GM18858 (cell line): ENCODE data around the gene KIRREL3.
"Not testable (repeated sequence)": the region's sequence is repeated elsewhere in the genome, so short reads cannot be mapped to it uniquely, and the experiment has no call there.

Source experiments
- ATAC-seq: cut with Tn5 transposase; IDR thresholded peaks from one replicate; pipeline ENCODE4 v1.9.1; 2021; ENCODE audit not compliant: unreplicated experiment

Gene KIRREL3

DNA sequence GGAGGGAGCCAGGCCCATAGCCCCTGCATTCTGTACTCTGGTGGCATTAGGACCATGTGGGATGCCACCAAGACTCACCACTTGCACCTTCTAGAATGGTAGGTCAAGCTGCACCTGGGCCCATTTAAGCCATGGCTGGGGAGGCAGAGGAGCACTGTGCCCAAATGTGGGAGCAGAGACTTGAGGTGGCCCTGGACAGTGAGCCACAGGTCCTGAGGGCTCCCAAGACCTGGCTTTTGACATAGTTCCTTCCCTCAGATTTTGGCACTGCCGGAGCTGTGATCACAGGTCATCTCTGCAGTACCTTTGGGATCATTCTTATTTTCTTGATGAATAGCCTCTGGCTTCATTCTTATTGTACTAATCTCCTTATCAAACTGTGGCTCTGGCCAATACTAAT, 601.8 kb downstream of the KIRREL3 start:
- ATAC-seq: no peak

DNA sequence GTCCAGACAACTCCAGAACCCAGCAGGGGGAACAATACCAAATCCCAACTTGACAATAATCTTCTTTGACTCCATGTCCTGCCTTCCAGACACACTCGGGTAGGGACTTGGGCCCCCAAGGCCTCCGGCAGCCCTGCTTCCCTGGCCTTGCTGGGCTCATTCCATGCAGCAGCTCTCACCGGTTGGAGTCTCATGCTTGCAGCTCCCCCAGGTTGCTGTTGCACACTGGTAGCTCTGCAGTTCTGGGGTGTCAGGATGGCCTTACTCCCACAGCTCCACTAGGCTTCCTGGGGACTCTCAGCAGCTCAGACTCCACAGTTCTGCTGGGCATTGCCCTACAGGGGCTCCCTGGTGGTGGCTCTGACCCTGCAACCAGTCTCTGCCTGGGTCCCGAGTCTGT, 602.3 kb downstream of the KIRREL3 start:
- ATAC-seq: no peak

DNA sequence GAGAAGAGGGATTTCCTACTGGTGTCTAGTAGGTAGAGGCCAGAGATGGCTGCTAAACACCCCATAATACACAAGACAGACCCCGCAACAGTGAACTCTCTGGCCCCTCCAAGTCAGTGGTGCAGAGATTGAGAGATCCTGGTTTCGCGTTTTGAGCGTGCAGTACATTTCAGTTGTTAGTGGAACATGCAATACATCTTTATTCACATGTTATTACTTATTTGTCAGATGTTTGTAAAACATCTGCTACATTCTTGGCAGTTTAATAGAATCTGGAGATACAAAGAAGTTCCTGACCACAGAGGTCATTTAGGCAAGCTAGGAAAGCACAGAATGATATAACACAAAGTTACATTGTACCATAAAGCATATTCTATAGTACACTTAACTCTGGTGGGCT, 603.6 kb downstream of the KIRREL3 start:
- ATAC-seq: no peak

DNA sequence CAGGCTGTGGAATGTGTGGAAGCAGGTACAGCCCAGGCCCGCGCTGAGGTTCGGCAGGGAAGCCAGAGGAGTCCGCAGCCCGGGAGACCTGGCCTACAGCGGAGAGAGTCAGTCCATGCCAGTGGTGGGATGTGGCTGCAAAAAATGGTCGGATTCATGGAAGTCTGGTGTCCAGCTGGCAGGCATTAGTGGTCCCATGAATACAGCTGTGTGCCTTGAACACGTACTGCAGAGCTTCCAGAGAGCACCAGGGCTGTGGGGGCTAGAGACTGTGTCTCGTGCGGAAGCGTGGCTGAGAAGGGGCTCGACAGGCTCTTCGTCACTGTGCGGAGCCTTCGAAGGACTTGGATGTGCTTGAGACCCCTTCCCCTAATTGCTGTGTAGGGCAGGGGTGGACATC, 604.3 kb downstream of the KIRREL3 start:
- ATAC-seq: not testable (repeated sequence)

DNA sequence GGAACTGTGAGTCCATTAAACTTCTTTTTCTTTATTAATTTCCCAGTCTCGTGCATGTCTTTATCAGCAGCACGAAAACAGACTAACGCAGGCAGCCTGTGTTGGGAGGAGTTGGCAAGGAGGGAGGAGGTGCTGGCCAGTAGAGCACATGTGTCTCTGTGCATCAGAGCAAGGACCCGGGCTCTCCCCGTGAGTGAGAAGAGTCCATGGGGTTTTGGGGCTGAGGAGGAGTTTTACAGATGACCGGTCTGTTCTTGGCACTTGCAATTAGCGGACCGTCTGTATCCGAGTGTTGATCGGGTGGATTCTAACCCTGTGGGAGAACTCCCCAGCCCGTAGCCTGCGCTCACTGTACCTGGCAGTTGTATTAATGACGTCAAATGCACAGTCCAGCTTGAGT, 604.8 kb downstream of the KIRREL3 start:
- not testable (repeated sequence) for ATAC-seq

DNA sequence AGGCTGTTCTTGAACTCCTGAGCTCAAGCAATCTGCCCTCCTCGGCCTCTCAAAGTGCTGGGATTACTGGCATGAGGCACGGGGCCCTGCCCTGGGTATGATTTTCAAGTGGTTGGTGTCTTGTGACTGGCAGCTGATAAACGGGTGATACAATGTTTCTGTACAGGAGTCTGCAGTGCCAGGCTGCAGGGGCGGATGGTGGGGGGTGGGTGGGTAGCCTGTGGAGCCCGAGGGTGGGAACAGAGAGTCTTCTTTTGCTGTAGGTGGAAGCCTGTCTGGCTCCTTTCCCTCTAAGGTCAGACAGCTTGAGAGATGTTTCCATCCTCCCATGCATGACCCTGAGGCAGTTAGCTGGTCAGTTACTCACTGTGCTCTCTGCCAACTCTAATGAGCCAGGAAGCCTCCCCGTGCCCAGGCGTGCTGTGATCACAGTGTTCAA, 605.9 kb downstream of the KIRREL3 start:
- ATAC-seq: not testable (repeated sequence)

DNA sequence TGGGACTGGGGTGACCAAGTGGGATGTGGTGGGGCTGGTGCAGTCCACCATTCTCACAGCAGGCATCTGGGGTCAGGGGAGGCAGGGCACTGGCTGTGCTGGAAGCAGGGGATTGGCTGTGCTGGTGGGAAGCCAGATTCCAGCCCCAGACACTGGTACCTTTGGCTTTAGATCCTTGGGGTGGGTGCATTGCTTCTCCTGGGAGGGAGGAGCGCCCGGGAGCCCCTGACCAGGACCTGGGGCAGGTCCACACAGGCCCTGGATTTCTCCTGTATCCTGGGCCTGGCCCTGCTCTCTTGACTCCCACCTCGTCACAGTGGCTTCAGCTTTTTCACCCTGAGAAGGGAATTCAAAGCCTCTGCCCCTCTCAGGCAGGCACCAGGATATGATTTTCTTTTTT, 606.5 kb downstream of the KIRREL3 start:
- no peak for ATAC-seq

DNA sequence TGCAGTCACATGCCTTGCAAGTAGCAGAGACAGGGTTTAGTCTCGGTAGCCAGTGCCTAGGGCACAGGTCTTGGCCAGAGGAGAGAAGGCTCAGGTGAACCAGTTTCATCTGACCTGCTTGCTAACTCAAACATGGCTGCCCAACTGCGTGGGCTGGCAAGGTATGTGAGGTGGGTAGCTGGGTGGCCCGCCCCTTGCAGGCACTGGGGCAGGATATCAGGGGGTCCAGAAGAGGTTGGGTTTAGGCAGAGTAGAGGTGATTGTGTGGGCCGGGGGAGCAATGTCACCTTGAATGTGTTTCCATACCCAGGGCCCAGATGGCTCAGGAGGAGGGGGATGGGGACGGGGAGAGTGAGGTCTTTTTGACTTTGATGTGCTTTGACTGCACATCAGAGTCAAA, 607.4 kb downstream of the KIRREL3 start:
- no peak for ATAC-seq

DNA sequence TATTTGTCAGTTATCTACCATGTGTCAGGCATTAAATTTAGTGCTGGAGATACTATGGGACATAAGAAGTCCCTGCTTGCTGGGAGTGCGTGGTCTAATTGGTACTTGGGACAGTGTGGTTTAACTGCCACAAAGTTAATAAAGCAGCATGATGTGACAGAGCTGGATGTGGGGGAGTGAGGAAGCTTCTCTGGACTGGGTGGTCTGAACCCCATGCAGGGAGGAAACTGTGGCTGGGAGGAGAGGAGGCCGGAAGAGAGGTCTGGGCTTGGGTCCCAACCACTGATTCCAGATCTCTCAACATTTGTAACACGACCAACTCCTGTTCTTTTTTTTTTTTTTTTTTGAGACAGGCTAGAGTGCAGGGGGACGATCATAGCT, 607.9 kb downstream of the KIRREL3 start:
- no peak for ATAC-seq

DNA sequence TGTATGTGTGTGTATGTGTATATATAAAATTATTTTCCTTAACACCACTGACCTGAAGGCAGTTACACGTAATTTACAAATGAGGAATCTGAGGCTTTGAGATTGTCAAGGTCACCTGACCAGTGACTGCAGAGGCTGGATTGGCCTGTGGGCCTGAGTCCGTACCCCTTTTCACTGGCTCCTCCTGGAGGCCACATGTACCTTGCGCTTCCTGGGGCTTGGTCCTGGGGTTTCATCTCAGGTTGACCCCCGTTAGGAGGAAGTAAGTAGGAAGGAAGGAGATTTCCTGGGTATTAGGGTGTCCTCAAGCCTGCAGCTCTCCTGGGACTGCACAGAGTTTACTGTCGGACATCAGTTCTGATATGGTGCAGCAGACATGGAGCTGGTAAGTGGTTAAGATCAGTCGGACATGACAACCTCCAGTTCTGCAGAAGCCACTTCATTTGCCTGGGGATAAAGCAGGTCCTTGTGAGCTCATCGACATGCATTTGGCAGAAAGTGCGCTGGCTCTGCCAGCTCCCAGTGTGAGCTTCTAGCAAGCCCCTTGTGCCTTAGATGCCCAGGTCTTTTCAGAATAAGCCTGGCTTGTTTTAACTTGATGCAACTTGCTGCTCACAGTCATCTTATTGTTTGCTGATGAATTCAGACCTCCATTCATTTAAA, 608.5 kb downstream of the KIRREL3 start:
- ATAC-seq: no peak

DNA sequence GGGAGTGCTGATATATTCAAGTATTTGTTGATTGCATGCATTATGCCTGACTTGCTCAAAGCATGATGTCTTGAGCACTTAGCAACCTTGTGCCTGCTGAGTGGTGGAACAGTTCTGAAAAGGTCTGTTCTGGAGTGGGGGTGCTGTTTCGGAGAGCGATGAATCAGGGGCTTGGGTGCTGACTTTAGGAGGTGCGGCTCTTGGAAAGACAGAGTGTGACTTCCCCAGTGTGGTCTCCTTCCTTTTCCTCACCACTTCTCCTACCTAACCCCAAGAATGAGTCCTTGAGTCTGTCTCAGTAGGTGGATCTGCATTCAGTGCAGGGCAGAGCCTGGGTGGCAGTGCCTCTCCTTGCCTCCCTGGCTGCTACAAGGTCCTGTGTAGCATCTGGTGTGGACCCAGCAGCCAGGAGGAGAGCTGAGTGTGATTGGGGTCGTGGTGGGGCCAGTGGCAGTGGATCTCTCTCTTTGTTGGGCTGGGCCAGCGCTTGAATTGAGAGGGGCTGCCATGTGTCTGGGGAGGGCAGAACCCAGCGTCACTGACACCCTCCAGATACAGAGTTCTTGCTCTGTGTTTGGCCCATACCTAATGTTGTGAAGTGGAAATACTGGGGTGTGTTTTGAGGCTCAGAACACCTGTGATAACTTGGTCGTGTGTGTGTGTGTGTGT, 609.1 kb downstream of the KIRREL3 start:
- ATAC-seq: no peak

DNA sequence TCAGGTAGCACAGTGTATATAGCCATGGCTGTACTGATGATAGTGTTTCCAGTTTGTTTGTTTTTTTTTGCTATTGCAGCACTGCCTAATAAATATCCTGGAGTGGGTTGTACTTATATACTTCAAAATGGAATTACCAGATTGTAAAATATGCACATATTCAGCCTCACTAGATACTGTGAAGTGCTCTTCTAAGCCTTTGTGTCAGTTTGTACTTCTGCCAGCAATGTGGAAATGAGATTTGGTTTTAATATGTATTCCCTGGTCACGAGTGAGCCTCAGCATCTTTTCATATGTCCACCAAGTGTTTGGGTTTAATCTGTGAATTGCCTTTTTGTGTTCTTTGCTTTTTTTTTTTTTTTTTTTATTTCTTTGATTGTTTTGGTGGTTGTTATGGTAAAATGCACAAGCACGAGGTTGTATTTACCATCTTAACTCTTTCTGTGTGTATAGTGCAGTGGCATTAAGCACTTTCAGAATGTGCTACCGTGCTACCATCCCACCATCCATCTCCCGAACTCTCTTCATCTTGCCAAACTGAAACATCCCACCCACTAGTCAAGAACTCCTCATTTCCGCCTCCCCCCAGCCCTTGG, 610.2 kb downstream of the KIRREL3 start:
- ATAC-seq: no peak

DNA sequence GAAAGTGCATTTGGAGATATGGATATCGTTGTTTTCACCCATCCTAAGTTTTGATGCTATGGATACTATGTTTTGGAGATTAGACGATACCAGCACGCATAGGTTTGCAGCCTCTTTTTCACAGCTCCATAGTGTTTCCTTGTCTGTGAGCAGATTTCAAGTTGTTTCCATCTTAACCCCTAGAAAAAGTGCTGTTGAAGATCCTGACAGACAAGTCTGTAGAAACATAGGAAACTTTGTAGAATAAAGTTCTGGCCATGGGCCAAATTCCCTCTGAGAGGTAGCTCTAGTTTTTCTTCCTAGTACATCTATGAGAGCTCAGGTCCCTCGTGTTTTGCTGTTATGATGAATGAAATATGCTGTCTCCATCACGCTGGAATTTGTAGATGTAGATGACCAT, 612.7 kb downstream of the KIRREL3 start:
- ATAC-seq: no peak

DNA sequence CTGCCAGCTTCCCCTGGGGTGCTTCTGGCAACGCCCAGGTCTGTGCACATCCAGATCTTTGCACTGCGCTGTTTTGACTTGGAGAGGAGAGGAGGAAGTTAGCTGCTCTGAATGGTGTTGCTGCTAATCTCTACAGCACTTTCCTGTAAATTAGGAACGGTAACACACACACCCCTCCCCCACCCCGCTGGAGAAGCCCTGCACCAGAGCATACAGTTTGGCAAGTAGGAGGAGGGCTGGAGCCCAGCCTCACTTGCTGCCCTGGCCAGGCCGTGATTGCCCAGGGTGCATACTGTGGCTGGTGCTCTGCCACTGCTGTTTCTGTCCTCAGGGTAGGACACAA, 613.9 kb downstream of the KIRREL3 start:
- ATAC-seq: not testable (repeated sequence)

DNA sequence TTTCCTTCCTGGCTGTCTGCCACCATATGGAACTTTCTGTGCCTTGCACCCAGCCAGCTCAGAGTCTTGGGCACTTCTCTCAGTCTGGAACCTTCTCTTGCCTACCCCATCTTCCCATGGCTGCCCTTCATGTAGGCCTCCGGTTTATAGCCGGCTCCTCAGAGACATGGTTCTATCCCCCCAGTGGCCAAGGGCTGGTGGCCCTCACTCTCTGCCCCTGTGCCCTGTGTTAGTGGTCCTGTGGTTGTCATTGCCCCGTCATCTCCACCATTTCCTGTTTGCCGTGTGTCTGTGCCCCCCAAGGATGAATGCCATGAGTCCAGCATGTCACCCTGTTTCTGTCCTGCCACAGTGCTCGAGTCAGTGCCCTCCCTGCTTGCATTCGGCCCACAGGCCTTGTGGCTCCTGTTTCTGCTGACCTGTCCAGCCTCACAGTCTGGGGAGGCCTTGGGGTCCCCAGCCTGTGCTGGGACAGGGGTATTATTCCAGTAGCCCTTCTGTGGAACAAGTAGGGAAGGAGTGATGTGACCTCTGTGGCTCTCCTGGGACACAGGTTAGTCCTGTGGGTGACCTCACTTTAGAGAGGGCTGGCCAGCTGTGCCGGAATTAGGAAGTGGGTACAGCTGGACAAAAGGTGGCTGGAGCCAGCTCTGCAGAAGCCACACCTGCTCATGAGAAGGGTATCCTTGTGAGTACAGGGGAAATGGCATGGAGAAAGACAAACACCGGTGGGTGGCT, 614.4 kb downstream of the KIRREL3 start:
- no peak for ATAC-seq

DNA sequence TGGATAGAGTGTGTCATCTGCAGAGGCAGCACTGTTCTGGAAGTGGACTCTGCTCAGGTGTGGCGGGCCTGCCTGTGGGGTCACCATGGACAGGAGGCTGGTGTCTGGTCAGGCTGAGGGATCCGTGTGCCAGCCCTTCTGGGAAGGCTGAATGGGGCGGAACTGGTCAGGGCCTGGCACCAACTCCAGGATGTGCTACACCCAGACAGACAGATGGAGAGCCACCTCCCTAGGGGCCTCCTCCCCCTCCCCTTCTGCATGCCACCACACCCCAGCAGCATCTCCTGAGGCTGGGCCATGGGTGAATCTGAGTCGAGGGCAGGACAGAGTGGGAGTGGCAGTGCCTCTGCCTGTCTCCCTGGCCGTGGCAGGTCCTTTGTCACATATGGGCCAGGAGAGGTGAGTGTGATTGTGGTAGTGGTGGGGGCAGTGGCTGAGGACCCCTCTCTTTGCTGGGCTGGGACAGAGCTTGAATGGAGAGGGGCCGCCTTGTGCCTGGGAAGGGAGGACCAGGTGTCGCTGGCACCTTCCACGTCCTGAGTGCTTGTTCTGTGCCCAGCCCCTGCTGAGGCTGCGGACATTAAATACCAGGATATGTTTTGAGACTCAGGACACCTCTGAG, 616.0 kb downstream of the KIRREL3 start:
- ATAC-seq: no peak

DNA sequence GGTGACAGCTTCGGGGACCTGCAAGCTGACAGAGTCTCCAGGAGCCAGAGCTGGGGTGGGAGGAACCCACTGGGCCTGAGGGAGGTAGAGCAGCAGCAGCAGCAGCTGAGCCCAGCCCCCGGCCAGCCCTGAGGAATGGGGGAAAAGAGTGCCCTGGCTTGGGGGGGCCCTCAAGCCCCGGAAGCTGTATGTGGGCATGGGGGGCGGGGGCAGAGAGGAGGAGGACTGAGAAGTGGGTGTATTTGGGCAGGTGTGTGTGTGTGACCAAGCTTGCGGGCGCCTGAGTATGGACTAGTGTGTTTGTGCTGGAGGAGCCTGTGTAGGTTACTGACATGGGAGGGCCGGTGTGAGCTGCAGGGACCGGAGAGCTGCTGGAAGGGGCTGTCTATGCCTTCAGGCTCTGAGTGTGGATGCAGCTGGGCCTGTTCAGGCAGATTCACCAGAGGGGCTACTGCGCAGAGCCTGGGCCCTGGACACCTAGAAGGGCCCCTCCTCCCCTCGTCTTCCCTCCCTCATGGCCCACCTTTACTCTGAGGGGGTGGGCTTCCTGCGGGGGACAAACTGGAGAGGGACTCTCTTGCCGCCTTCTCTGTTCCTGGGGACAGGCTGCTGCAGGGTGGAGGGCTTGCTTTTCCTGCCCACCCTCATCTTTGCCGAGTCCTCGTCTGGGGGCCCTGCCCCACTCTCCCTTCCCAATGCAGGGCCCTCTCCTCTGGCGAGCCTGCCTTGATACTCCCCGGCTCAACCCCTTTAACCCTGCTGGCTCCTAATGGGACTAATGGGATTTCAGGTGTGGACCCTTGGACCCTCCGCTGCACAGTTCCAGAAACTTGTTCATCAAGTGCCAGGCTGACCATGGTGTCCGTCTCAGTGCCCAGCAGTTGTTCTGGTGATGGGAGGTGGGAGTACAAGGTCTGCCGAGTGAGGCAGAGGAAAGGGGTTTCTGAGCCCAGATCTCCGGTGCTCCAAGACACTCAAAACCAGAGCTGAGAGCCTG, 616.9 kb downstream of the KIRREL3 start:
- ATAC-seq: no peak

DNA sequence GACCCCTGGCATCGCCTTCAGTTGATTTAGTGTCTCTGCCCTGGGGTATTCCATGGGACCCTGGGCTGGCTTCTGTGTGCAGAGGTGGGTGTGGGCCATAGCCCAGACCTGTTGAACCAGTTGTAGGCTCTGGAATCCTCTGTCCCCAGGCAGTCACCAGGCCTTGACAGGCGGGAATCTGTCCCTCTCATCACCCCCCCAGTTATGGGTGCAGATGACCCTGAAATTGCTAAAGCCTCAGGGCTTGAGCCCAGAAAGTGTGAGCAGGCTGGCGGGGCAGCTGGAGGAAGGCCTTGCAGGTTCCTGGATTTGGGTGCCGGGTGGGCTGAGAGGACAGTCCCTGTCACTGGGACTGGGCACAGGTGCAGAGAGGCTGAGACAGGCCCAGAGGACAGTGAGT, 617.9 kb downstream of the KIRREL3 start:
- ATAC-seq: not testable (repeated sequence)

DNA sequence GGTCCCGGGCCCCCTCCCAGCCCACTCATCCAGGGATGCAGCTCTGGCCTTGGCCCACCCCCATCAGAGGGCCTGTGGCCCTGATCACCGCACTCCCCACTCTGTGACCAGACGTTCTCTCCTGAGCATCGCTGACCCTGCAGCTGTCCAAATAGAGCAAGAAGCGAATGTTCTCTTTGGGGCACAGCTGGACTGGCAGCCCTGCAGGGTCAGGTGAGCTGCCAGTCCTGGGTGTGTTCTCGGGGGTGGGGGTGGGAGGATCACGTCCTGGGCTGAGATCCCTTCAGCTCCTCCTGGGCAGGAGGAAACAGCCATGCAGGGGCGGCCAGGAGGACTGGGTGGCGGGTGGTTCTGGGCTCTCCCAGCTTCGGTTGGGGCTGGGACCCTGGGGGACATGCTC, 618.6 kb downstream of the KIRREL3 start:
- ATAC-seq: not testable (repeated sequence)

DNA sequence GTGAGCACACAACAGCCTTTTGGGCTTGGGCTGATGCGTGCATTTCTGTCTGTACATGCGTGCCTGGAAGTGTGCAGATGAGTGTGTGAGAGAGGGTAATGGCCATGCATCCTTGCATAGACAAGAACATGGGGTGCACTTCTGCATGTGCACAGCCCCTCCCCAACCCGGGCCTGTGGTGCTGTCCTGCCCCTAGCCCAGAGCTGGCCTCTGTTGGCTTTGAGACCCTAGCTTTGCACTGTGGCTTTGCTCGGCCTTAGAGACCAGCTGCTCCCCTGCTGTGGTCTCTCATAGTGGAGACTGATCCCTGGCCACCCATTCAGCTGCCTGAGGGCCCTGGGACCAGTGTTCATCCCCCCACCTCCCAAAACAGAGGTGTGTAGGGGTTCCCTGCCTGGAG, 619.7 kb downstream of the KIRREL3 start:
- ATAC-seq: no peak
